ENCODE data around the gene NFIA.

Gene NFIA

DNA sequence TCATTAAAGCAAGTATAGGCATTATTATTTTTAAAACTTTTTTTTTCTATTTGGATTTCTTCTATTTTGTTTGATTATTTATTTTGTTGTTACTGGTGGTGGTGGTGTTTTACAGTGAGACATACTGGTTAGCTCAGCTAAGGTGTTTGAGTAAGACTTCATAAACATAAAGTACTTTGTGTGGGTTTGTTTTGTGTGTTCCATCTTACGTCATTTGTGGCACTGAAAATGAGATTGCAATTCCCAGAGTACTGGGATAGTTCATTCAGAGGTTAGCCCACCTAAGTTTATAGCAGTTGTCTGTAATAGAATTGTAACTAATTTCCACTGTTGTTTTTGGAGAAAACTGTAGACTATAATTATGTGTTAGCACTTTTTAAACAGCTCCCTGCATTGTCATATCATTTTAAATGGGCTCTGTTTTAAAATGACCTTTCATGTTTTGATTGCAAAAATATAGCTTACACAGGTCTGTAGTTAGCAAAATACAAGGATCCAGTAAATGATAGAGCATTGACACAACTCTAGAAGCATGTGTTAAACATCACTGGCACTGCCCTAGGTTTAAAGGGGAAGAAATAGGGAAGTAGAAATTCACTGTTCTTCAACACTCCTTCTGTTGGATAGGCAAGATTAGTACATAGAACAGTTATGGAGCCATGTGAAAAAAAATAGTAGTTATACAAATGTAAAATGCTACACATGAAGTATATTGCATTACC is 171.7 kb downstream of the NFIA start:
- TF ChIP-seq, protein P1, sequence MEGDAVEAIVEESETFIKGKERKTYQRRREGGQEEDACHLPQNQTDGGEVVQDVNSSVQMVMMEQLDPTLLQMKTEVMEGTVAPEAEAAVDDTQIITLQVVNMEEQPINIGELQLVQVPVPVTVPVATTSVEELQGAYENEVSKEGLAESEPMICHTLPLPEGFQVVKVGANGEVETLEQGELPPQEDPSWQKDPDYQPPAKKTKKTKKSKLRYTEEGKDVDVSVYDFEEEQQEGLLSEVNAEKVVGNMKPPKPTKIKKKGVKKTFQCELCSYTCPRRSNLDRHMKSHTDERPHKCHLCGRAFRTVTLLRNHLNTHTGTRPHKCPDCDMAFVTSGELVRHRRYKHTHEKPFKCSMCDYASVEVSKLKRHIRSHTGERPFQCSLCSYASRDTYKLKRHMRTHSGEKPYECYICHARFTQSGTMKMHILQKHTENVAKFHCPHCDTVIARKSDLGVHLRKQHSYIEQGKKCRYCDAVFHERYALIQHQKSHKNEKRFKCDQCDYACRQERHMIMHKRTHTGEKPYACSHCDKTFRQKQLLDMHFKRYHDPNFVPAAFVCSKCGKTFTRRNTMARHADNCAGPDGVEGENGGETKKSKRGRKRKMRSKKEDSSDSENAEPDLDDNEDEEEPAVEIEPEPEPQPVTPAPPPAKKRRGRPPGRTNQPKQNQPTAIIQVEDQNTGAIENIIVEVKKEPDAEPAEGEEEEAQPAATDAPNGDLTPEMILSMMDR (IDR thresholded peaks at IDR 0.05; ENCODE audit: low read depth, low read length): no peak
- H3K4me3 ChIP-seq (ENCODE audit: low read depth, low read length): no peak overlapping the region
- in situ Hi-C loops (cut with HindIII; ENCODE audit: low sequenced_read_pairs): no loop called here
- DNase-seq (ENCODE audit: low read depth, low spot score): no peak

DNA sequence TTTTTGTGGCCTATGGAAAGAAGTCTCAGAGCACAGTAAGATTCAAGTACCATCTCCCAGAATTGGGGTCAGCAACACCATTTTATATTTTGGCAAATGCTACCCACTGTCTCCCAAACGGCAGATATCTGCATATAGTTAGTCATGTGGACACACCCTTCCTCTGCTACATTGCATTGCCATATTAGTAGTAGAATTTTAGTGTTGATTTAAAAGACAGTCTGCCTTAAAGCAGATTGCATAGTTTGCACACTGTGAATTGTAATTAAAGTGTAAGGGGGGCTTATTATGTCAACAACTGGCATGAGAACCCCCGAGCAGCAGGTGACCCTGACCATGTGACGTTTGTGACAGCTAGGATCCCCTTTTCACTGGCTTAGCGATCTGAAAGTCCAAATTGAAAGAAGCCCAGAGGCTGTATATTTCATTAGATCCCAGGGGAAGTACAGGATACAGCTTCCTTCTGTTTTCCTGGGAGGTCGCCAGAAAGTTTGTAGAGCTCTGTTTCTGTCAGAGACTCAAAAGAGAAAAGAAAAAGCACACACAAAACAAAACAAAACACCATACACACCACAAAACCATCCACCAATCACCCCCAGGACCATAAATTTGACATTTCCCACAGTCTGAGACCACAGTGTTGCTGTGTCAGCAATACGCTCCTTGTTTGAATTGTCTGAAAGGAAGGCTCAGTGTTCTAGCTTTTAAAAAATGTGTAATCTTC is 172.4 kb downstream of the NFIA start:
- H3K4me3 ChIP-seq (ENCODE audit: low read depth, low read length): peak overlapping the region; percentile 4
- DNase-seq (ENCODE audit: low read depth, low spot score): peak; percentile 76
- in situ Hi-C loops (cut with HindIII; ENCODE audit: low sequenced_read_pairs): no loop called here
- TF ChIP-seq, protein P1 (IDR thresholded peaks at IDR 0.05; ENCODE audit: low read depth, low read length): no peak

DNA sequence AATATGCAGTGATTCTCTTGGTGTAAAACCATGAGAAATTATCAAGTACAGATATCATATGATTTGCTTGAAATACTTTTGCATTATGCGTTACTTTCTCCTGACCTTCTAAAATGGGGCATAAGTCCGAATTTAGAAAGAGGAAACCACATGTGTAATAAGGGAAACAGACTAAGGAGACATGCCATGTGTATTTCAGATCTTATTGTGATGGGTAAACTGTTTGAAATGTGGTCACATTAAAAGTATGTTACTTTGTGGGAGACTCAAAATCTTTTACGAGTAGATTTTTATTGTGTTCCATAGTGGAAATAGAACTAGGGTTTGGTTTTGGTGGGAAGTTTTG is 173.0 kb downstream of the NFIA start:
- TF ChIP-seq, protein P1 (IDR thresholded peaks at IDR 0.05; ENCODE audit: low read depth, low read length): no peak
- H3K4me3 ChIP-seq (ENCODE audit: low read depth, low read length): no peak overlapping the region
- in situ Hi-C loops (cut with HindIII; ENCODE audit: low sequenced_read_pairs): no loop called here
- DNase-seq (ENCODE audit: low read depth, low spot score): no peak

DNA sequence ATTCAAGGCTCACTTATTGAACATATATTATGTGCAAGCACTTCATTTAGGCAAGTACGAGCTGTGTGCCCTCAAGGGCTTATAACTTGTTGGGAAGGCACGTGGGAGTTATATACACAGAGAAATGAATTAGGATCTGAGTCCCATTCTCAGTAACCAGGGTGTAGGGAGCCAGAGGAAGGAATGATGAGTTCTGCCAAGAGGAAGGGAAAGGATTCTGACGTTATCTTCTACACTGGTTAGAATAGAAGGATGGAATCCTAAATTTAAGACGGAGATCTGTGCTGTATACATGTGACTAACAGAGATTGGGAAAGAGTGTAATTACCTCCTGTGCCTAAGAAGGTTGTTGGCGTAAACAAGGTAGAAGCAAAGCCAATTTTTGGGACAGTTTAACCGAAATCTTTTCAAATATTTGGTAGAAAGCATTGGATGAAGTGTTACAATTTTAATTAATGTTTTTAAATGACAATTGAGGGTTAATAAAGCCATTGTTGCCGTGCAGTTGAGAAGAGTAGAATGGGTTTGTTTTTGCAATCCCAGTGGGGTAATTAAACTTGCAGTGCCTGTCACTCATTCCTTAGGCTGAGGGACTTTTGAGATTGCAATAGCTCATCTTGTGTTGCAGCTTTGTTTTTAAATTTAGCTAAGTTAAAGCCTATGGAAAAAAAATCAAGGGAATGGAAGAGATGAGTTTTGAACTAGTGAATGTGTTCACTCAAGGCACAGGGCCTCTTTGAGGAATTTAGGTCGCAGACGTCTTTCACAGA is 177.2 kb downstream of the NFIA start:
- no peak overlapping the region for H3K4me3 ChIP-seq (ENCODE audit: low read depth, low read length)
- TF ChIP-seq, protein P1 (IDR thresholded peaks at IDR 0.05; ENCODE audit: low read depth, low read length): no peak
- in situ Hi-C loops (cut with HindIII; ENCODE audit: low sequenced_read_pairs): no loop called here
- no peak for DNase-seq (ENCODE audit: low read depth, low spot score)

DNA sequence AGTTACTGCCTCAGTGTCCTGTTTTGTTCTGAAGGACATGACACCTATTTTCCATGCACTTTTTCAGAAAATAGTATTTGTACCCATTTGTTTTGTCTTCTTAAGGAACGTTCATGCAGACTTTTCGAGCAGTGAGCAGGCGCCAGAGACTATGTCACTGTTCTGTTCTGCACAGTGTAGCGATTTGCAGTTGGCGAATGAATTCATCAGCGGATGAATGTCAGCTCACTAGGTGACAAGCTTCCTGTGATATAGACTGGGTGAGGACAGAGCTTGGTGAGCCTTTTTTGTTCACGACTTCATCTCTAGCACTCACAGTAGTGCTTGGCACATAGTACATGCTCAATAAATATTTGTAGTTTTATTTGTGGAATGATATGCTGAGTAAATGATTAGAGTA is 177.8 kb downstream of the NFIA start:
- DNase-seq (ENCODE audit: low read depth, low spot score): no peak
- no peak overlapping the region for H3K4me3 ChIP-seq (ENCODE audit: low read depth, low read length)
- in situ Hi-C loops (cut with HindIII; ENCODE audit: low sequenced_read_pairs): no loop called here
- TF ChIP-seq, protein P1 (IDR thresholded peaks at IDR 0.05; ENCODE audit: low read depth, low read length): no peak

DNA sequence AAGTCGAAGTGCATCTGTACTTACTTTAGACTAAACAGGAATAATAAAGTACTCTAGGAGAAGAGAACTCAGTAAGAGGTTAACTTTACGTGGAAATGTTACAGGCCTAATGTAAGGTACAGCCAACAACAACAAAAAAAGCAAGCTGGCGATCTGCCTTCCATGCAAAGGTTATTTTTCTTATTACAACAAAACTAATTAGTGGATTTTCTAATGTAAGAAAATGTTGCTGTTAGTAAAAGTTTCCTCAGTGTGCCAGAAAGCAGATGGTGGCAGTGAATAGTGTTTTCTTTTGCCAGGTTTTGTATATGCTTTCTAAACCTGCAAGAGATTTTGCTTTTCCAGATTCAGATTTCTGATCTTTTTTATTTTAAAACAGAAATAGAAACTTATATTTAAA is 179.2 kb downstream of the NFIA start:
- H3K4me3 ChIP-seq (ENCODE audit: low read depth, low read length): no peak overlapping the region
- DNase-seq (ENCODE audit: low read depth, low spot score): no peak
- TF ChIP-seq, protein P1 (IDR thresholded peaks at IDR 0.05; ENCODE audit: low read depth, low read length): no peak
- in situ Hi-C loops (cut with HindIII; ENCODE audit: low sequenced_read_pairs): no loop called here

Measured in astrocyte of the spinal cord (primary cell).